Upper lobe of left lung (tissue), 6 donors: Measurements from ENCODE around the gene KLHL40. TPM values are rescaled to one million over a fixed set of nuclear protein-coding genes. Genes with fewer than 3 reads are reported as not detected.

Experiments
- ATAC-seq, 2 donors: fragments of 200-7000 bp; cut with Tn5 transposase; one replicate each; pipeline ENCODE4 v1.9.1; 2022; ENCODE audit warnings: mild to moderate bottlenecking in 2 of 2, moderate library complexity in 2 of 2; ENCODE audit not compliant: low FRiP score in 2 of 2
- DNase-seq, 2 donors: peaks; one replicate each; pipeline ENCODE4 v3.0.0-alpha.2; 2019 to 2020
- H3K27ac ChIP-seq, 4 donors: fragments of 200-600 bp; sonication (generic); one replicate each; pipeline ENCODE4 v1.5.1; 2016 to 2019
- H3K27me3 ChIP-seq, 4 donors: fragments of 200-600 bp; sonication (generic); one replicate each; pipeline ENCODE4 v1.5.1; 2017 to 2019
- H3K36me3 ChIP-seq, 4 donors: fragments of 200-600 bp; sonication (generic); one replicate each; pipeline ENCODE4 v1.5.1; 2016 to 2019
- H3K4me1 ChIP-seq, 4 donors: fragments of 200-600 bp; sonication (generic); one replicate each; pipeline ENCODE4 v1.5.1; 2018 to 2019
- H3K4me3 ChIP-seq, 4 donors: fragments of 200-600 bp; sonication (generic); one replicate each; pipeline ENCODE4 v1.5.1; 2017 to 2019; ENCODE audit warnings: mild to moderate bottlenecking in 2 of 4, moderate library complexity in 1 of 4
- H3K9me3 ChIP-seq, 4 donors: fragments of 200-600 bp; sonication (generic); one replicate each; pipeline ENCODE4 v1.5.1; 2018 to 2019
- EP300 ChIP-seq, 4 donors: sonication (generic); formaldehyde crosslinking; IDR thresholded peaks; one replicate each; pipeline ENCODE4 v1.5.1; 2017; ENCODE audit warnings: antibody characterized with exemption in 4 of 4, control low read depth in 2 of 4
- POLR2A ChIP-seq, 4 donors: fragments of 450-650 bp; IDR thresholded peaks; one replicate each; pipeline ENCODE4 v1.5.1; 2016 to 2017; ENCODE audit warnings: antibody characterized with exemption in 4 of 4, mild to moderate bottlenecking in 2 of 4
- POLR2AphosphoS5 ChIP-seq, 2 donors: sonication (generic); formaldehyde crosslinking; IDR thresholded peaks; one replicate each; pipeline ENCODE4 v1.5.1; 2017; ENCODE audit warnings: antibody characterized with exemption in 2 of 2
- WGBS, 2 donors: methylation state at CpG; one replicate each; pipeline ENCODE4 v1.1.5; 2017 to 2018; 5-methylcytosine and 5-hydroxymethylcytosine counted together
- total RNA-seq, 6 donors: library from RNA; depleted of rRNA in 4 of 6; stranded (reverse); fragments of >200 nt in 4 of 6; gene quantifications; one replicate each; pipeline versions ENCODE4 v1.1.0 to v1.2.1, GENCODE V29; 2016 to 2021
- TF ChIP-seq, protein P1 (sequence below), 6 experiments: fragments of 450-650 bp in 4 of 6; fragments of 200-600 bp in 2 of 6; sonication (generic) in 2 of 6; IDR thresholded peaks; one replicate each; pipeline ENCODE4 v1.5.1; 2016 to 2019; ENCODE audit warnings: antibody characterized with exemption in 6 of 6
- donor health status: DM: no; HTN: no; CAD: no; lungs with moderate emphysema.
- donor health status: DM: no; HTN: yes; CAD: no; lungs with severe emphysema.

The KLHL40 gene
- total RNA-seq, 6 donors from 2014 or later: not detected

GRCh38 chr3:42653303-42653559 is 32.1 kb upstream of the KLHL40 start:
- Histone ChIP-seq H3K9me3 (no peaks in the 10 kb centered on the region), H3K4me1 (peaks cover 33 to 48% (median 39%) of the 10 kb centered on the region in 4 donors), H3K27me3 (no peaks in the 10 kb centered on the region), H3K27ac (peak overlapping the region; percentile 81 to 96 (median 92)), H3K4me3 (peak overlapping the region; percentile 78 to 85 (median 84)), H3K36me3 (peaks cover 0 to 12% (median 2%) of the 10 kb centered on the region in 4 donors)
- no peak for TF ChIP-seq POLR2AphosphoS5 (IDR thresholded peaks at IDR 0.05)
- TF ChIP-seq EP300 (IDR thresholded peaks at IDR 0.05): no peak
- TF ChIP-seq, protein P1, sequence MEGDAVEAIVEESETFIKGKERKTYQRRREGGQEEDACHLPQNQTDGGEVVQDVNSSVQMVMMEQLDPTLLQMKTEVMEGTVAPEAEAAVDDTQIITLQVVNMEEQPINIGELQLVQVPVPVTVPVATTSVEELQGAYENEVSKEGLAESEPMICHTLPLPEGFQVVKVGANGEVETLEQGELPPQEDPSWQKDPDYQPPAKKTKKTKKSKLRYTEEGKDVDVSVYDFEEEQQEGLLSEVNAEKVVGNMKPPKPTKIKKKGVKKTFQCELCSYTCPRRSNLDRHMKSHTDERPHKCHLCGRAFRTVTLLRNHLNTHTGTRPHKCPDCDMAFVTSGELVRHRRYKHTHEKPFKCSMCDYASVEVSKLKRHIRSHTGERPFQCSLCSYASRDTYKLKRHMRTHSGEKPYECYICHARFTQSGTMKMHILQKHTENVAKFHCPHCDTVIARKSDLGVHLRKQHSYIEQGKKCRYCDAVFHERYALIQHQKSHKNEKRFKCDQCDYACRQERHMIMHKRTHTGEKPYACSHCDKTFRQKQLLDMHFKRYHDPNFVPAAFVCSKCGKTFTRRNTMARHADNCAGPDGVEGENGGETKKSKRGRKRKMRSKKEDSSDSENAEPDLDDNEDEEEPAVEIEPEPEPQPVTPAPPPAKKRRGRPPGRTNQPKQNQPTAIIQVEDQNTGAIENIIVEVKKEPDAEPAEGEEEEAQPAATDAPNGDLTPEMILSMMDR (IDR thresholded peaks at IDR 0.05): no peak
- TF ChIP-seq POLR2A (IDR thresholded peaks at IDR 0.05): no peak
- DNase-seq: no peak
- 36 to 38% methylated on average over 3 of the region's 3 CpGs for WGBS, 2 donors
- peak in 1 of 2 donors; percentile 0 for ATAC-seq

DNA sequence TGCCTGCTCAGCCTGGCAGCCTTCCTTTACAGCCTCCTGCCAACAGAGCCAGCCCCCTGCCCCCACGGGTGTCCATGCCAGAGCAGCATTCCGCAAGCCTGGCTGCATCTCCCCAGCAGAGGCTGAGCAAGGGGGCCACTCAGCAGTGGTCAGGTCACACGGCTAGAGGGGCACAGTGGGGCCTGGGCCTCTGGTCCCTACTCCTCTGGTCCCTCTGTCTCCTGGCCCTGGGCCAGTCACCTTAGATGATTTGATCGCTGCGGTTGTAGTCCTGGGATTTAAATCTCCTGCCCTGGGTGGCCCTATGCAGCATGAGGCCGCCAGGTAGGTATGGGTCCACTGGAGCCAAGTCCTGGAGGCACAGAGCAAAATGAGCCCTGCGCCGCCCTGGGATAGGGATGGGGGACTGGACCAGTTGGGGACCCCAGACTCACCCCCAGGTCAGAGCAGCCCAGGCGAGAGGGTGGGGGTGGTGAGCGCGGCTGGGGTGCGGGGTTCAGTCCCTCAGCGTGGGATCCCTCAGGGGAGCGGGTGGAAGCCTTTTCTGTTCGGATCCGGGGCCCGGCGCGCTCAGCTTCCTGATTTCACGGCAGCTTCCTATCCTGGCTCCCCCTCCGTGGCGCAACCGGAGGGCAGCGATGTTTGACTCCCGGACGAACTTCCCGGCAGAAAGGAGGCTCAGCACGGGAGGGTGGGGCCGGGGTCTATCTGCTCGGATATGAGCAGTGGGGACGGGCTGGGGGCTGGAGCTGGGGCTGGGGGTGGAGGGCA is 31.6 kb upstream of the KLHL40 start, which contains the start of gene ZBTB47:
ZBTB47 (plus strand) TSS at position 138 of the 771 bp plus-strand sequence. CDS start 4,659 bp downstream, outside the sequence.
- Histone ChIP-seq H3K9me3 (no peaks in the 10 kb centered on the region), H3K27ac (peak within 1 kb of the TSS; percentile 81 to 96 (median 92)), H3K4me1 (peaks cover 33 to 48% (median 39%) of the 10 kb centered on the region in 4 donors), H3K4me3 (peak within 1 kb of the TSS; percentile 79 to 85 (median 84)), H3K27me3 (no peaks in the 10 kb centered on the region), H3K36me3 (peaks cover 0 to 14% (median 6%) of the 10 kb centered on the region in 4 donors)
- ATAC-seq (peak; percentile 17 to 52), DNase-seq (peak; percentile 81 to 89)
- TF ChIP-seq, protein P1 (IDR thresholded peaks at IDR 0.05): peak in 2 of 6 experiments; percentile 4 to 22
- peak in 1 of 2 donors; percentile 29 for TF ChIP-seq POLR2AphosphoS5 (IDR thresholded peaks at IDR 0.05)
- TF ChIP-seq POLR2A (IDR thresholded peaks at IDR 0.05): peak in 1 of 4 donors; percentile 21
- TF ChIP-seq EP300 (IDR thresholded peaks at IDR 0.05): no peak
- WGBS, 2 donors: 14 to 26% methylated on average over 3 to 7 of the region's 31 CpGs

DNA sequence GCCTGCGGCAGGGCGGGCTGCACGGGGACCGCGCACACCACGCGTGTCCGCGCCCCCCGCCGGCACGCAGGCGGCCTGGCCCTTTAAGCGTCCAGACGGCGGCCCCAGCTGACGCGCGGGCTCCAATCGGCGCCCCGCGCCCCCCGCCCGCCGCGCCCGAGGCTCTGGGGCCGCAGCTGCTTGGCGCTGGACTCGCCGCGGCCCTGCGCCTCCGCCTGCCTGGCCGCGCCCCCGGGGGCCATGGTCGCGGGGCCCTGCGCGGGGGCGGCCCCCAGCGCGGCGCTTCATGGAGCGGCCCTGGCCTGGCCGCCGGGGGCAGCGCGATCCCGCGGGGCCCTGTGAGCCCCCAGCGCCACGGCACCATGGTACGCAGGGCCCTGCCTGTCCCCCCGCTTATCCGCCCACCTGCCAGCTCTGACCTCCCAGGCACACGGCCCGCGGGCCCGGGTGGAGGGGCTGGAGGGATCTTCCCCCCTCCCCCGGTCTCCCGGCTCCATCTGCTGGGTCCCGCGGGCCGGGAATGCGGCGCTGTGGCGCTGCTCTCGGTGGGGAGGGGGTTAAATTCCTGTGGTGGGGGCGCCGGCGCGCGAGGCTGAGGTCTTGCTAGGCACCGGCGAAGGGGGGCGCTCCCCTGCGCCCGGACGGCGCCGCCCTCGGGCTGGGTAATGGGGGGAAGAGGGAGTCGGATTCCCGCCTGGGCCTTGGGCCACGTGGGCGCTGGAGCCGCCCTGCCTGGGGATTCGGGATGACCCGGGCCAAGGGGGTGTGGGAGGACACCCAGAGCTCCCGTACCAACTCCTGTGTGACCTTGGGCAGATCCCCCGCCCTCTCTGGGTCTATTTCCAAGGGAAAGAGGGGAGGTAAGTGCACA is 30.8 kb upstream of the KLHL40 start:
- Histone ChIP-seq H3K4me3 (peak overlapping the region; percentile 79 to 85 (median 84)), H3K9me3 (no peaks in the 10 kb centered on the region), H3K27ac (peak overlapping the region; percentile 81 to 96 (median 92)), H3K27me3 (no peaks in the 10 kb centered on the region), H3K36me3 (peaks cover 0 to 17% (median 8%) of the 10 kb centered on the region in 4 donors), H3K4me1 (peaks cover 33 to 48% (median 39%) of the 10 kb centered on the region in 4 donors)
- WGBS, 2 donors: 4% methylated on average over 38 of the region's 94 CpGs; no CpG with 5 or more reads in 1 of the 2 donors
- ATAC-seq (peak; percentile 2 to 76), DNase-seq (peak; percentile 56 to 93)
- TF ChIP-seq EP300 (IDR thresholded peaks at IDR 0.05): no peak
- TF ChIP-seq, protein P1 (IDR thresholded peaks at IDR 0.05): peak in 1 of 6 experiments; percentile 21
- peak in 1 of 4 donors; percentile 25 for TF ChIP-seq POLR2A (IDR thresholded peaks at IDR 0.05)
- peak; percentile 5 to 21 for TF ChIP-seq POLR2AphosphoS5 (IDR thresholded peaks at IDR 0.05)

- H3K4me3 ChIP-seq: peak overlapping the region; percentile 79 to 85 (median 84)
- WGBS, 2 donors: 33 to 71% methylated on average over 1 to 3 of the region's 4 CpGs
- no peak for ATAC-seq
Observed at GRCh38 chr3:42655331-42655888, 29.9 kb upstream of the KLHL40 start.

More at GRCh38 chr3:42655331-42655888, 29.9 kb upstream of the KLHL40 start:
- Histone ChIP-seq H3K27ac (peak overlapping the region; percentile 81 to 96 (median 92)), H3K9me3 (no peaks in the 10 kb centered on the region), H3K36me3 (peaks cover 0 to 23% (median 10%) of the 10 kb centered on the region in 4 donors), H3K4me1 (peaks cover 33 to 46% (median 39%) of the 10 kb centered on the region in 4 donors), H3K27me3 (no peaks in the 10 kb centered on the region)
- TF ChIP-seq POLR2A (IDR thresholded peaks at IDR 0.05): no peak
- TF ChIP-seq, protein P1 (IDR thresholded peaks at IDR 0.05): no peak
- no peak for TF ChIP-seq EP300 (IDR thresholded peaks at IDR 0.05)
- TF ChIP-seq POLR2AphosphoS5 (IDR thresholded peaks at IDR 0.05): no peak
- no peak for DNase-seq
